GM19324 (cell line): Measurements from ENCODE around the gene SLC38A10.

Experiments used
- ATAC-seq: cut with Tn5 transposase; IDR thresholded peaks from one replicate; pipeline ENCODE4 v1.9.1; 2021; ENCODE audit warnings: mild to moderate bottlenecking, moderate library complexity; ENCODE audit not compliant: unreplicated experiment, low FRiP score

Gene SLC38A10

DNA sequence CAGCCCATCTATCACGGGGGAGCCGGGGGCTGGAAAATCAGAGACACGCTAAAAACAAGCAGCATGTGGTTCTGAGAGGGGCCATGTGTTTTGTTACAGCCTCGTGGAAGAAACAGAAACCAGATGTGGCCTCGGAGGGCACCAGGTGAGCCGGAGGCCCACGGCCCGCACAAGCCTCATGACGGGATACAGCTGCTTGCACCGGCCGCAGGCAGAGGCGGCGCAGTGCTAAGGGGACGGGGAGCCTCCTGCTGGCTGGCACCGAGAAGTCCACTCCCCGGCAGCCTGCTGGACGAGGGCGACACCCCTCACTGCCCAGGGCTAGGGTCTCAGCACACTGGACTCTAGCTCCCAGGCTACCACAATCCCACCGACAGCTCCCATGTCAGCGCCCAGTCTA lies 36.8 kb downstream of the SLC38A10 start:
- ATAC-seq, result no peak

DNA sequence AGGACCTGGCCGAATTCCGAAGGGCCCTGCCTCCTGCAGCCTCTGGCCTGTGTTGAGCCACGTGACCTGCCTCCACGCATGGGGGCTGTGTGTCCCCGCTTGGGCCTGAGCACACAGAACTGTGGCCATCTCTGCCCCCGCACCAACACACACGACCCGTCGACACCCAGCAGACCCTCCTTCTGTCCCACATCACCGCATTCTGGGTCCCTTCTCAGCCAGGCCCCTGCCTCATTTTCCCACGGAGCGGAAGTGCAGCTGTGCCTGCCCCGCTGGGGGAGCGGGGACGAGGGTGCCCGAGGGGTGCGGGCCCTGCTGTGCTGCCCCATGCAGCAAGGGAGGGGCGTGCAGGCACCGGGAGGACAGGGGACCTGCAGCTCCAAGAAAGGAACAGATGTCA lies 37.6 kb downstream of the SLC38A10 start:
- ATAC-seq, result no peak

DNA sequence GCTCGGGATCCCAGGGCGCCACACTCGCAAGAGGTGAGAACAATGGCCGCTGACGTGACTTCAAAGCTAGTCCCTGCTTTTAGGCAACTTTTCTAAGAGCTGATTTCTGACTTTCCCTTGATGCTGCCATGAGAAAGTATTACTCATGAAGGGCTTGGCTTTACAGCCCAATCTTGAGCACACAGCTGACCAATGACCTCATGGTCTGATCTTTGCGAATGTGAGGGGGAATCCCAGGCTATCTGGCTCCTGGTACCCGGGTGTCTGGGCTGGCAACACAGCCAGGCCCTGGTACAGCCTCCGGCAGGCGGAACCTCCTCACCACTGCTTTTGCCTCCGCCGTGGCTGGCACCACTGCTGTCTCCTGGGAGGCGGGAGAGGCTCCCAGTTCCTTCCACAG lies 38.5 kb downstream of the SLC38A10 start:
- ATAC-seq, result no peak

DNA sequence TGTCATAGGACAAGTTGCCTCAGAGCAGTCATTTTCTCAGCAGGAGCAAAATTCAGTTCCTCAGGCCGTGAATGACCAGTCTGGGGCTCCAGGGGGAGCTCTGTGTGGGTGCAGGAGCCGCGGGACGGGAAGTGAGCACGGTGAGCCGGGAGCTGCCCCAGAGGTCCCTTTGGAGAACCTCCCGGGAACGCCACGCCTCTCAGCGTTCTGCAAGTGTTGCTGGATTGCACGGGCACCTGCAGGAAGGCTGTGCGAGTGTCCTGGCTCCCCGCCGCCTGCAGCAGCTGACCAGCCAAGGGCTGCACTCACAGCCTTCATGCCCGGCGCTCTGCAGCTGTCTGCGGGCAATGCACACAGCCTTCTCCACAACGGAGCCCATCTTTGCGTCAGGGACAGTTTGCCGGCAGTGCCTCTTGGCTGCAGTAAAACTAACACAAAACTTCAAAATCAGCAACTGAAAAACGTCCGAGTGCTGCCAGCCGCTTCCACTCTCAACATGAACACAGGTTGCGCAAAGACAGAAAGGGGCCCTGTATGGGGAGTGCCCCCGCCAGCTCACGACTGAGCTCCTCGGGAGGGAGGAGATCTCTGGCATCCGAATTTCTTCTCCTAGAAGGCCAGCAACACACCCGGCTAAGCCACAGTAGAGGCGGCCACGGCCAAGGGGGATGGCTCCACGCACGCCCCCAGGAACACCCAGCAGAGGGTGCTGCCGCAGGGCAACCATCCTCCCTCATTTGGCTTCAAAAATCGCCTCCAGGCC lies 40.0 kb downstream of the SLC38A10 start:
- no peak for ATAC-seq

DNA sequence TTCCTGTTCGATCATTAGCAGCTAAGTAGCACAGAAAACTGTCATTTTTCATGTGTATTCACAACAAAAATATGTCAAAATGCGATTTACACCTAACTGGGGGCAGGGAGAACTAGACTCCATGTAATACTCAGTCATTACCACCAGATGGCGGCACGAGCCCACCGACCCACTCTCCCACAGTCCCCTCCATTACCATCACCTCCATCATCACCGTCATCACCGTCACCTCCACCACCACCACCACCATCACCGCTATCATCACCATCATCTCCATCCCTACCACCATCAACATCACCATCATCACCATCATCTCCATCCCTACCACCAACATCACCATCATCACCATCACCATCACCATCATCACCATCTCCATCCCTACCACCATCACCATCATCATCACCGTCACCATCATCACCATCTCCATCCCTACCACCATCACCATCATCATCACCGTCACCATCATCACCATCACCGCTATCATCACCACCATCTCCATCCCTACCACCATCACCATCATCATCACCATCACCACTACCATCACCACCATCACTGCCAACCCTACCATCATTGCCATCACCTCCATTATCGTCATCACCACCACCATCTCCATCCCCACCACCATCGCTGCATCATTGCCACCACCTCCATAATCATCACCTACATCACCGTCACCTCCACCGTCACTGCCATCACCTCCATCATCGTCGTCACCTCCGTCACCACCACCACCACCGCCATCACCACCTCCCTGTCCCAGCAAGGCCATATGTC lies 41.6 kb downstream of the SLC38A10 start:
- ATAC-seq, result no peak

DNA sequence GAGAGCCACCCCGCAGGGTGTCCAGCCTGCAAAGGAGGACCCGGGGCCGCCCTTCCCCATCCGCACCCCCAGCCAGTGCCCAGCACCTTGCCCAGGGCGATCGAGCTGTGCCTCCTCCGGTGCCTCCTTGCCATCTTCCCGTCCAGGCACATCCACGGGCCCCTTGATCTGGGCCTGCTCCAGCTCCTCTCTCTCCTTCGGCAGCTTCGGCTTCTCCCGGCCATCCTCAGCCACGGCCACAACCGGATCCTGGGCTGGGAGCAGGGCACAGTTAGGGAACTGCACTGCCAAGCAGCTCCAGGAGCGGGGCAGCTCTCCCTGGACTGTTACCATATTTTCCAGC lies 42.1 kb downstream of the SLC38A10 start:
- no peak for ATAC-seq

DNA sequence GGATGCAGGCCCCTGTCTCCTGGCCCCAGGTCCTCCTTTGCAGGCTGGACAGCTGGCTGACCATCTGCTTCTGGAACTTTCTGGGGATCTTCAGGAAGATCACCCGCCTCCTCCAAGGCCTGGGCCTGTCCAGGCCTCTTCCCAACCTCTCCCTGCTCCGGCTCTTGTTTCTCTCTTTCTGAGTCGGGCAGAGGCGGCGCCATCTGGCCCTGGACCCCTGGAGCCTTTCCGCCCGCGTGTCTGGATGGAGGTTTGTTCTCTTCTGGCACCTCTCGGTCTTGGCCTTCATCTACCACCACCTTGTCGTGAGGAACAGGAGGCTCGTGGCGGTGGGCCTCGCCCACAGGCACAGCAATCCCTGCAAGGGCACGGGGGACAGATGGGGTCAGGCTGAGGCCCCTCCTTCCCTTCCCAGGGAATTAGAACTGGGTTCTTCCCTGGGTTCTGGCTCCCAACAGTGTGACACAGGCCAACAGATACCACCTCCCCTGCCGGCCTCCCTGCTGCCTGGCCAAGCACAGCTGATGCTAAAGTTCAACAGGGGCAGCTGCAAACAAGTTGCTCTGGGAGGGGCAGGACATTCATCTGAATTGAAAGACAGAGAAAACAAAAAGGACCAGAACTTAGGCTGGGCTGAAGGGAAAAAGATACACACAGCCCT lies 42.7 kb downstream of the SLC38A10 start:
- no peak for ATAC-seq

DNA sequence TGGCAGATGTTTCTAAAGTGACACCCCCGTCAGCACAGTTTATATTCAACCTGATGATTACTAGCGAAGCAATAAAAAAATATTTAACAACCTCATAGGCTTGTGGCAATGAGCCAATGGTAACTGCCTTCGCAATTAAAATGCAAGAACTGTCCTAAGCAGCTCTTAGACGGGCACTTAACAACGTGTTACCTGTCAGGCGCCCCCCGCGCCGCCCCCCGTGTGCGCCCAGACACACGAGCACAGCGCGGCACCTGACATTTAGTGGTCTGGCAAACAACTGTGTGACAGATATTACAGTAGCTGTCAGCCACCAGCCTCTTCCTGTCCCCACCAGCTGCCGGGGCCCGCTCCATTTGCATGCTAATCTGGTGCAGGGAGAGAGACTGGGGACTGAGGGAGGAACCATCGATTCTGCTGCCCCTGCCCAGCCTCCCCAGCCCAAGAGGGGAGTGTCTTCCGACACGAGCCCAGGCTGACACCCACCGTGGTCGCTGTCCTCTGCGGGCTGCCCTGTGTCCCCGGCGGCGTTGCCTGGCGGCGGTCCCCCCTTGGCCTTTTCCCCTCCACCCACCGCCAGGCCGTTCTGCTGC lies 43.3 kb downstream of the SLC38A10 start:
- no peak for ATAC-seq

DNA sequence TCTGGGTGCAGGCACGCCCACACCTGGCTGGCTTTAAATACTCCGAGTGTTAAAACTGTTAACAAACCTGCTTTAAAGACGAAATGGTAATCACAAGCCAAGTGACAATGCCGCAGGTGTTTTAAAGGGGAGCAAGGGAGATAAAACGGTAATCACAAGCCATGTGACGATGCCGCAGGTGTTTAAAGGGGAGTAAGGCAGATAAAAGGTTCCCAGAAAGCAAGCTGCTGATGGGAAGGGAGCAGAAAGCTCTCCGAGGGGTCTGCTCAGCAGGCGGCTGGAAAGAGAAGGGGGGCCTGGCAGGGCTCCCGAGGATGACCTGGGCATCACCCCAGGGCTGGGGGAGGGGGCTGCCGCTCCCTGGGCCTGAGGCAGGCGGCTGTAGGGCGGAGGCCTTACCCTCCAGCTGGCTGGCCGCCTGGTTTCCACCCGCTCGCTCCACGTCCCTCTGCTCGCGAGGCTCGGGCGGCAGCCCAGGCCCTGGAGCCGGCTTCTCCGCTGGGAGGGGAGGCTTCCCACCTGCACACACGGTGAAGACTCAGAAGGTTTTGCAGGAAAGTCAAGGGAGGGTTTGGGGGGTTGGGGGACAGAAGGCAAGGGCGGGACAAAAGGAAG lies 43.9 kb downstream of the SLC38A10 start:
- no peak for ATAC-seq

DNA sequence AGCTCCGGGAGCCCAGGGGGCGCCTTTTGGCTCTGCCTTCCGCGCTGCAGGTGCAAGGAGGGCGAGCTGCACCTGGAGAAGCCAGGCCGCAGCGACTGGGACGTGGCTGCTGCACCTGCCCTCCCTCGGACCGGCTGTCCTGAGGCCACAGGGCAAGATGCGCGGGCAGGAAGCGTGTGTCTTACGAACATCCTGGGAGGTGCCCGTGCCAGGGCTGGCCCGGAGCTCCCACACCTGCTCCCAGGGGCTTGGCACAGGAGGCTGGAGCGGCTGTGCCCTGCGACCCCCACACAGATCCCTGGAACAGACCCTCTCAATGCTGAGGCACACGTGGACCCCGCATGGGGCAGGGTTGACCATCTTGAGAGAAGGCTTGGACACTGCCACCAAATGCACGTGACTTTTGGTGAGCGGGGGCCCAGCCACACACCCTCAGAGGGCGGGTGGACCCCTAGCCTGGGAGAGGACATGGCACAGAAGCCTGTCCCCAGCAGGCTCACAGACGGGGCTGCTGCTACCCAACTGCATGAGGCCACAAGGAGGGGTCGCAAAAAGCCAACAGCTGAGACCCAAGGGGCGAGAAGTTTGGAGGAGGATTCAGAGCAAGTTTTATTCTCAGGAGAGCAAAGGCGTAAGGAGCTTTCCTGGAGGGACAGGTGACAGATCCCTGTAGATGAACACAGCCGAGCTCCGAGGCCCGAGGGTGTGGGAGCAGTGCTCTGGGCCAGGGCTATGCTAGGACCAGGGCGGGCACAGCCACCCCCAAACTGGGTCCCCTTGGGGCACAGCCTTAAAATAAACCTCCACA lies 44.6 kb downstream of the SLC38A10 start:
- ATAC-seq, result no peak

DNA sequence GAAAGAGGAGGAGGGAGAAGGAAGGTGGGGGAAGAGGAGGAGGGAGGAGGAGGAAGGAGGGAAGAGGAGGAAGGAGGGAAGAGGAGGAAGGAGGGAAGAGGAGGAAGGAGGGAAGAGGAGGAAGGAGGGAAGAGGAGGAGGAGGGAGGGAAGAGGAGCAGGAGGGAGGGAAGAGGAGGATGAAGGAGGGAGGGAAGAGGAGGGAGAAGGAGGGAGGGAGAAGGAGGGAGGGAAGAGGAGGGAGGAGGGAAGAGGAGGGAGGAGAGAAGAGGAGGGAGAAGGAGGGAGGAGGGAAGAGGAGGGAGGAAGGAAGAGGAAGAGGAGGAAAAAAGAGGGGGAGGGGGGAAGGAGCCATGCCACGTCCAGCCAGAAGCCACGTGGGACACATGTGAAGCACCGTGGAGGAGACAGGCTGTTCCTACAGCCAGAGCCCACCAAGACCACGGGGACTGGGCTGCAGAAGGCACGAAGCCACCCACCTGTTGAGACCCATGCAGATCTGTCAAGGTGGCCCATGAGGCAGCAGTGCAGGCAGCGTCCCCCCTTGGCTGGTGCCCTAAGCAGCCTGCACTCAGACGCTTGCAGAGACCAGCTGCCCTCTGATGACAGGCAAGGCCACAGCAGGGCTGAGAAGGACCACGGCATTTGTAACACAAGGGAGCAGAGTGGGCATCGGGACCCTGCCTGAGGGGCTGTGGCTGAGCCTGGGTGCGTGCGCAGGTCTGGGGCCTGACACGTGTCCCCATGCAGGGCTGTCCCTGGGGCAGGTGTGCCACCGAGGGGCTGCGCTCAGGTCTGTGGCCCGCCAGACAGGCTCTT lies 45.7 kb downstream of the SLC38A10 start:
- ATAC-seq, result no peak

DNA sequence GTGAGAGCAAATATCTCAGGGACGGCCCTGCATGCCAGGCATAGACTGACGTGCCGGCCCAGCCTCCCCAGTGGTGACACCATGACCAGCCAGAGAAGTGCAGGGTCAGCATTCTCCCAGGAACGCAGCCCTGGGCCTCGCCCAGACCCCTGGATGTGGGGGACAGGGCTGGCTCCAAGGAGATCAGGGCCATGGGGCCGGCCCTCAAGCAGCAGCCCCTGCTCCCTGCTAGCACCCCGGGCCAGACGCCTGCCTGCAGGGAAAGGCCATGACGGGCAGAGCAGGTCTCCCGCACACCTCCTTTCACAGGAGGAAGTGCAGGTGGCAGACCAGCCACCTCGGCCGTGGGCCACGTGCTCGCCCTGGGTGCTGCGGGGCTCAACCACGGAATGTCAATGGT lies 46.5 kb downstream of the SLC38A10 start:
- ATAC-seq, result no peak

DNA sequence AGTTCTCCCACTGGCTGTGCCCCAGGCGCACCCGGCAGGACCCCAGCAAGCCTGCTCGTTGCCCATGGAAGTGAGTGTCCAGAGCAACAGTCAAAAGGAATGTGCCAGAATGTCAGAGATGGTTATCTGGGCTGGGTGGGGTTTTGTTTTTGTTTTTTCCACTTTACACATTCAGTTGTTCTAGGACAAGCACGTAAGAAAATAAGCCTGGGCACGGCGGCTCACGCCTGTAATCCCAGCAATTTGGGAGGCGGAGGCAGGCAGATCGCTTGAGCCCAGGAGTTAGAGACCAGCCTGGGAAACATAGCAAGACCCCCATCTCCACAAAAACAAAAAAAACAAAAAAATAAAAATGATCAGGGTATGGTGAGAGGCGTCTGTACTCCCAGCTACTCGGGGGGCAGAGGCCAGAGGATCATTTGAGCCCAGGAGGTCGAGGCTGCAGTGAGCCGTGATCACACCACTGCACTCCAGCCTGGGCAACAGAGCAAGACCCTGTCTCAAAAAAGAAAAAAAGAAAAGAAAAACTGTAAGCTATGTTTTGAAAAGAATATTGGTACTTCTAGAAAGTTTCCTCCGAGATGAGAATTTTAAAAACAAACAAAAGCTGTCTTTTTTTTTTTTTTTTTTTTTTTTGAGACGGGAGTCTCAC lies 47.6 kb downstream of the SLC38A10 start:
- ATAC-seq, result no peak

DNA sequence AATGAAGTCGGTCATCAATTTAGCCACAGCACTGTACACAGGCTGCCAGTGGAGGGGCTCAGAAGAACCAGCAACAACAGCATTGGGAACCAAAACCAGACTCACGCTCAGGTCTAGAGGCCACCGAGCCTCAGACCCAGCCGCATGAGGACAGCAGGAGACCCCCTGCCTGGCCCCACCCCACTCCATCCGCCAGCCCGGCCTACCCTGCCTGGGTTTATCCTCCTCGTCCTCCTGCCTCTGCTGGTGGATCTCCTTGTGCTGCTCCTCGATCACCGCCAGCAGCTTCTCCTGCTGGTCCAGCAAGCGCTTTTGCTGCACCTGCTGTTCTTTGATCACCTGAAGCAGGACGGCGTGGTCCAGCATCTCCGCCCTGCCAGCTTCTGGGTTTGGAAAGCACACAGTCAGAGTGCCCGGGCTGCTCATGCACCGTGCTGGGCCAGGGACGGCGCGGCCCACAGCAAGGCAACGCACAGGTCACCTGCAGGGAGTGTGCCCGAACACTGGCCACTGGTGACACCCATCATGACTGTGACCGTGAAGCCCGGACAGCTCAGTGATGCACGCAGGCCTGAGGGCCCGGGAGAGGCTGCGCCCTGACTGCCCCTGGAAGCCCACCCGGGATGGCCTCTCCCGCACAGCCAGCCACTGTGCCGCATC lies 48.3 kb downstream of the SLC38A10 start:
- ATAC-seq, result no peak

DNA sequence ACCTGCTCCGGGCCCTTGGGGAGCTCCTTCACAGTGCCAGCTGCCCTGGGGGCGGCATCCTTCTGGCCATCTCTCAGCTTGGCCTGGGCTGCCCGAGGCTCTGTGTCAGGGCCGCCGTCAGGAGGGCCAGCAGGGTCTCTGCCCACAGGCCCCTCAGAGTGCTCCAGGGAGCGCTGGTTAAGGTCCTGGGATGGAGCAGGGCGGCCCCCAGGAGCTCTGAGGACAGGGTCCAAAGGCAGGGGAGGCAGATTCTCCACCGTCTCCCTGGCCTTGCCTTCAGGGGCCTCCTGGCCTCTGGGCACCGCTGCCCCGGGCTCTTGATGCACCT lies 48.8 kb downstream of the SLC38A10 start:
- no peak for ATAC-seq

DNA sequence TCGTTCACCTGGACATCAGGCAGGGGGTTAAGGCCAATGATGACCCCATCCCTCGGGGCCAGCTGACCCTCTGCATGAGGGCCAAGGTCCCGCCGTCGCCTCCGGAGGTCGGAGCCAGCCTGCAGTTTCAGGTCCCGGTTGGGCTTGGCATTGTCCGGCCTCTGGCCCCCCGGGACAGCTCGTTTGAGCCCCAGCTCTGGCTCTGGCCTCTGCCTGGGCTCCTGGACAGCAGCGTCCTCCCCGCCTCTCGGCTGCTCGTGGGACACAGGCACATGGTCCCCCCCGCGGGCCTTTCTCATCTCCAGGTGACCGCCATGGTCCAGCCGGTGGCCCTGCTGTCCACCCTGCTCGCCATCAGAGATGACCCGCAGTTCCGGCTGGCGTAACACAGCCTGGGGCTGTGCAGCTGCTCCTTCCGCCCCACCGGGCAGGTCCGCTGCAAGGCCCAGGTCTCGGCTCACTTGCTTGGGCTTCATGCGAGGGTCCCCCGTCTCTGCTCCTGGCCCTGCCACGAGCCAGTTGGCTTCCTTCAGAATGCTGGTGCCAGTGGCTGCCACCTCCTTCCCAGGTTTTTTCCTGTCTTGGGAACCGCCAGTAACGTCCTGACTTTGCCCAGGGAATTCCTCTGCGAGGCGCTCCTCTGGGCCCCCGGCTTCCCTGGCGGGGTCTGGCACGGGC lies 49.3 kb downstream of the SLC38A10 start:
- no peak for ATAC-seq

DNA sequence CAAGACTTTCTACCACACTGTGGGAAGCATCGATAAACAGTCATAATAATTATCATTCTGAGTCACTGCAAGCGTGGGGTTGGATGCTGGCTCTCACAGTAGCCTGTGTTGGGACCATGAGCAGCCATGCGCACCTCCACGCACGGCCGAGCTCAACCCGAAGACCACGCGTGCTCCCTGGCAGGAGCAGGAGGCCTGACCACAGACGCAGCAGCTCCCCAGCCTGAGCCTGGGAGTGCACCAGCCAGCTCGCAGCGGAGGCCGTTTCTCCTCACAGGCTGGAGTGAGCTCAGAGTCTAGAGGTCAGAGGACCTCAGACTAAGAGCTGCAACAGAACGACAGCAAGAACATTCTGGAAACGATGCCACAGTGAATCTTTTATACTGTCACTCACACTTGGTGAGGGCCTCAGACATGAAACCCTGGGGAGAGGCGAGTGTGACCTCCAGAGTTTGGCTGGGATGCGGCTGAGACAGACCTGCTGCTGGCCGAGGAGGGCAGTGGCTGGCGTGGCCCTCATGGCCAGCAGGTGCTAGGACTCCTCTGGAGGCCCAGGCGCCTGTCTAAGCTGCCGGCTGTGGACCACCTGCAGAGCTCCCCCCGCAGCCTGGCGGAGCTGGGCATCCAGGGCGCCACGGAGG lies 50.0 kb downstream of the SLC38A10 start:
- no peak for ATAC-seq
